ENCODE results near the gene DBNDD1.
"Not testable (repeated sequence)": the region's sequence is repeated elsewhere in the genome, so short reads cannot be mapped to it uniquely, and the experiment has no call there.

DNA sequence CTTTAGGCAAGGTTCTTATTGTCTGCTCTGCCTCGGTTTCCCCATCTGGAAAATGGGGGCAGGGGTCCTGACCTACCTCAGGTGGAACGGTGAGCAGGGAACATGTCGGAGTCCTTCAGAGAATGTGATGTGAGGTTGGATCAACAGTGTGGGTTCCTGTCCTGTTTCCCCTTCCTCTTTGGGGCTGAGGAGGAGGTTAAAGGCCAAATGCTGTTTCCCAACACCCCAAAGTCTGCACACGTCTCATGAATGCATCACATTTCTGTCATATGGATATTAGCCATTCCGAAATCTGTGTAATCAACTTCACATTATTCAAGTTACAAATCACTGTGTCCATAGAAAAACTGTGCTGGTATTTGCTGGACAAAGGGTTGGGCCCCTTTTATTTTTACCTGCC is 51.8 kb downstream of the DBNDD1 start:
- TF ChIP-seq, protein P1, sequence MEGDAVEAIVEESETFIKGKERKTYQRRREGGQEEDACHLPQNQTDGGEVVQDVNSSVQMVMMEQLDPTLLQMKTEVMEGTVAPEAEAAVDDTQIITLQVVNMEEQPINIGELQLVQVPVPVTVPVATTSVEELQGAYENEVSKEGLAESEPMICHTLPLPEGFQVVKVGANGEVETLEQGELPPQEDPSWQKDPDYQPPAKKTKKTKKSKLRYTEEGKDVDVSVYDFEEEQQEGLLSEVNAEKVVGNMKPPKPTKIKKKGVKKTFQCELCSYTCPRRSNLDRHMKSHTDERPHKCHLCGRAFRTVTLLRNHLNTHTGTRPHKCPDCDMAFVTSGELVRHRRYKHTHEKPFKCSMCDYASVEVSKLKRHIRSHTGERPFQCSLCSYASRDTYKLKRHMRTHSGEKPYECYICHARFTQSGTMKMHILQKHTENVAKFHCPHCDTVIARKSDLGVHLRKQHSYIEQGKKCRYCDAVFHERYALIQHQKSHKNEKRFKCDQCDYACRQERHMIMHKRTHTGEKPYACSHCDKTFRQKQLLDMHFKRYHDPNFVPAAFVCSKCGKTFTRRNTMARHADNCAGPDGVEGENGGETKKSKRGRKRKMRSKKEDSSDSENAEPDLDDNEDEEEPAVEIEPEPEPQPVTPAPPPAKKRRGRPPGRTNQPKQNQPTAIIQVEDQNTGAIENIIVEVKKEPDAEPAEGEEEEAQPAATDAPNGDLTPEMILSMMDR (IDR thresholded peaks at IDR 0.05; ENCODE audit: low read depth, low read length), result not testable (repeated sequence)
- not testable (repeated sequence) for TF ChIP-seq POLR2A (IDR thresholded peaks at IDR 0.05; ENCODE audit: extremely low read depth, insufficient read length)
- TF ChIP-seq, protein P2, sequence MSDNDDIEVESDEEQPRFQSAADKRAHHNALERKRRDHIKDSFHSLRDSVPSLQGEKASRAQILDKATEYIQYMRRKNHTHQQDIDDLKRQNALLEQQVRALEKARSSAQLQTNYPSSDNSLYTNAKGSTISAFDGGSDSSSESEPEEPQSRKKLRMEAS (IDR thresholded peaks at IDR 0.05; ENCODE audit: low read depth, low read length), result not testable (repeated sequence)

Measured in NB4 (cell line).